ENCODE results near the gene ELAVL4. TPM values are rescaled to one million over a fixed set of nuclear protein-coding genes. Genes with fewer than 3 reads are reported as not detected.
A peak's percentile ranks its signal among the peaks of the same experiment; 100 is the strongest.
"Not testable (repeated sequence)": the region's sequence is repeated elsewhere in the genome, so short reads cannot be mapped to it uniquely, and the experiment has no call there.

ELAVL4 gene
- polyA plus RNA-seq, 1 donor = 25.1 TPM

DNA sequence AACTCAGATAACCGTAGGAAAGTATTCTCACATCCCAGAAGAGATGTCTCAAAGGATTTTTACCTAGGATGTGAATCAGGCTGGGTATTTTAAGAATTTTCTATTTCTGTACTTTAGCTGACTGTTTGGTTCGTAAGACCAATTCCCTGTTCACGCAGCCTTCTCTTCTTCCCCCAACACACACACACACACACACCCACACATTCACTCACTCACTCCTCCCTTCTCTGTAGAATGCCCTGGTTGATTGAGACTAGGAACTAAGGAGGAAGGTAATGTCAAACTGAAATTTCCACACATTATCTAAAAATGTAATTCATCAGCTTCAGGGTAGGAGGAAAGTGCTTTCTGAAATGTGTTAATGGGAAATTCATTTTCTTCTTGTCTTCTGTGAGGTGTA is 43.5 kb downstream of the ELAVL4 start:
- no peak overlapping the region for H3K27ac ChIP-seq (ENCODE audit: low read length)
- H3K27me3 ChIP-seq (ENCODE audit: control insufficient read depth, insufficient read depth, low read length) = no peaks in the 10 kb centered on the region
- no peak for DNase-seq
- no peaks in the 10 kb centered on the region for H3K9me3 ChIP-seq (ENCODE audit: control insufficient read depth, low read depth, low read length)
- no peaks in the 10 kb centered on the region for H3K4me1 ChIP-seq (ENCODE audit: control insufficient read depth, insufficient read depth, low read length)
- H3K36me3 ChIP-seq (ENCODE audit: control insufficient read depth, insufficient read depth, low read length) = no peaks in the 10 kb centered on the region
- no peak overlapping the region for H3K4me3 ChIP-seq (ENCODE audit: low read length)
- no CpG with 5 or more reads among the region's 3 CpGs for WGBS (ENCODE audit: insufficient coverage, low lambda C conversion rate)

DNA sequence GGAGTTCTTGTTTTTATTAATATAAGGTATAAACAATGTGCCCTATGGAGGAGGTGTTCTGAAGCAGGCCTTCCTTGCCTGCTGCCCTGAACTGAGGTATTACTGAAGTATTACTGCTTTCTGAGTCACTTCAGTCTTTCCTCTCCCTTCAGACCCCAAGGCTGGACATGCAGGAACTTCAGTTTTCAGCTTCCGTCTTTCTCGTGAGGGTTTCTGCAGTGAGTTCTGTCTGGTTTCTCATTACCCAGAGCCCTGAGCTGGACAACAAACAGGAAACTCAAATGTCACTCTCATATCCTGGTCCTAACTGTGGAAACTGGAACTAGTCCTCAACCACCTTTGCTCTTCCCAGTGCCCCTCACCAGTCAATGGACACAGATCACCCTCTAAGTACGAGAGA is 46.8 kb downstream of the ELAVL4 start:
- Histone ChIP-seq H3K4me1 (ENCODE audit: control insufficient read depth, insufficient read depth, low read length) (no peaks in the 10 kb centered on the region), H3K9me3 (ENCODE audit: control insufficient read depth, low read depth, low read length) (no peaks in the 10 kb centered on the region), H3K27ac (ENCODE audit: low read length) (no peak overlapping the region), H3K27me3 (ENCODE audit: control insufficient read depth, insufficient read depth, low read length) (no peaks in the 10 kb centered on the region), H3K36me3 (ENCODE audit: control insufficient read depth, insufficient read depth, low read length) (no peaks in the 10 kb centered on the region), H3K4me3 (ENCODE audit: low read length) (no peak overlapping the region)
- 100% methylated on average over 1 of the region's 3 CpGs for WGBS (ENCODE audit: insufficient coverage, low lambda C conversion rate)
- DNase-seq = no peak

DNA sequence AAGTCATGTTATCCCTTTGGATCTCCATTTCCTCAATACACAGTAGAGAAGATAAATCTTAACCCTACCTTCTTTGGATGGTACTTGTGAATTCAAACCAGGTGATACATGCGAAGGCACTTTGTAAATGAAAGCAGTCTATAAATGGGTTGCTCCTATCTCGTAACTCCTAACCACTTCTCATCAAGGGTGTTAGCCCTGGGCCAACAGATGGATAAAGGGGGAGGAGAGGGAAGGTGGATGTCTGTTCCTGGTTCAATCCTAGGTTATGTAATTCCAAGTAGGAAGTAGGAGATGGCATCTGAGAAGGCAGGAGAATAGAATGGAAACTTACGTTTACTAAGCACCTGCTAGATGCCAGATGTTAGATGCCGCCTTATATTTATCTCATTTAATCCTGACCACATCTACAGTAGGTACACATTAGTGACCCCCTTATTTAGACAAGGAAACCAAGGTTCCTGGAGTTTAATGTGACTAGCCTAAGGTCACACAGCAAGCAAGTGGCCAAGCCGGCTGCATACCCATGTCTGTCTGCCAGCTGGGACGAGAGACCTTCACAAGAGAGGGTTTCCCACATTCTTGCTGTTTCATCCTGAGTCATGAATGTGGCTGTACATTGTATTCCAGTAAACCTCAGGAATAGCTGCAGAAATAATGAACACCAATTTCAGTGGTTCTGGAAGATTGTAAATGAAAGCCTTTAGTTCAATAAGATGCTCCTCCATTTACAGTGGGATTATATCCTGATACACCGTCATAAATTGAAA is 47.7 kb downstream of the ELAVL4 start:
- H3K4me3 ChIP-seq (ENCODE audit: low read length) = no peak overlapping the region
- no peaks in the 10 kb centered on the region for H3K9me3 ChIP-seq (ENCODE audit: control insufficient read depth, low read depth, low read length)
- no peak for DNase-seq
- no peaks in the 10 kb centered on the region for H3K27me3 ChIP-seq (ENCODE audit: control insufficient read depth, insufficient read depth, low read length)
- no peaks in the 10 kb centered on the region for H3K4me1 ChIP-seq (ENCODE audit: control insufficient read depth, insufficient read depth, low read length)
- no peaks in the 10 kb centered on the region for H3K36me3 ChIP-seq (ENCODE audit: control insufficient read depth, insufficient read depth, low read length)
- H3K27ac ChIP-seq (ENCODE audit: low read length) = no peak overlapping the region
- no CpG with 5 or more reads among the region's 7 CpGs for WGBS (ENCODE audit: insufficient coverage, low lambda C conversion rate)

DNA sequence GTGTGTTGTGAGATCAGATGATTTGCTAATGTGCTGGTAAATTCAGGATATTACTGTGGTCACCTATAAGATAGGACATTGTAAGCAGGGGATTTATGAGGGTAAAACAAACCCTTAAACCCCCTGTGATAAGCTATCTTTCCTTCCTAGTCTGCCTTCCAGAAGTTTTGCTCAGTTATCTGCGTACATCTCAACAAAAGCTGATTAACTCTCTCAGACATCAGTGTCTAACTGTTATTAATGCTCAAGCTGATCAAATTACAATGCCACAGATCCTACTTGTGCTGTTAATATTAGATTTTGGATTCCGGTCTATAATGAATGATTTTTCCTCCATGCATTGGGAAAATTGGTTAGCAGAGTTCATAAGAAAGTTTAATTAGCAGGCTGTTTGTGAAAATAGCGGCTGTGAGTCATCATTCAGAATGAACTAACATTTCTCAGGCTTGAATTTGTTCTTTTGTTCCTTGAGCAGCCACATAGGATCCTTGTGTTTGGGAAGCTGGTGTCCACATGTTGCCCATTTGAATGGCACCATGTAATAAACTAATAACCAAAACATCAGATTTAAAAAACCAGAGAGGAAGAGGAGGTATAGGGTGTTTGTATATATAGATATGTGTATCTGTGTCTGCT is 48.7 kb downstream of the ELAVL4 start:
- no peaks in the 10 kb centered on the region for H3K4me1 ChIP-seq (ENCODE audit: control insufficient read depth, insufficient read depth, low read length)
- no peaks in the 10 kb centered on the region for H3K36me3 ChIP-seq (ENCODE audit: control insufficient read depth, insufficient read depth, low read length)
- no peak overlapping the region for H3K27ac ChIP-seq (ENCODE audit: low read length)
- WGBS (ENCODE audit: insufficient coverage, low lambda C conversion rate) = no CpG with 5 or more reads among the region's 3 CpGs
- no peaks in the 10 kb centered on the region for H3K27me3 ChIP-seq (ENCODE audit: control insufficient read depth, insufficient read depth, low read length)
- no peak overlapping the region for H3K4me3 ChIP-seq (ENCODE audit: low read length)
- H3K9me3 ChIP-seq (ENCODE audit: control insufficient read depth, low read depth, low read length) = no peaks in the 10 kb centered on the region
- DNase-seq = peak in 1 of 2 donors; percentile 6

DNA sequence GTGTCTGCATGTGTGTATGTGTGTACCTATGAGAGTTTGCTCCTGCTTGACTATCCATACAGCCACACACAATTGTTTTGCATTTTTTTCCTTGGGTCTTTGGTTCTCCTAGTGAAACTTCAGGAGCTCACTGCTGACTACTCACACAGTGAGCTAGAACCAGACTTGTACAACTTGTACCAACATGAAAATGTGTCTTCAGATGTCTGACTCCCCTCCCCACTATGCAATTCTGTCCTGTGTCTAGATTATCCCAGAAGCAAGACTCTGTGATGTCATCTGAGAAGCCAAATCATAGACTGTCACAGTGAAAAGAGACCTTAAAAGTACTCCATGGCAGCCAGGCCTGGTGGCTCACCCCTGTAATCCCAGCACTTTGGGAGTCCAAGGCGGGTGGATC is 49.7 kb downstream of the ELAVL4 start:
- no peaks in the 10 kb centered on the region for H3K4me1 ChIP-seq (ENCODE audit: control insufficient read depth, insufficient read depth, low read length)
- no peak overlapping the region for H3K4me3 ChIP-seq (ENCODE audit: low read length)
- WGBS (ENCODE audit: insufficient coverage, low lambda C conversion rate) = no CpG with 5 or more reads among the region's 1 CpG
- no peak for DNase-seq
- H3K36me3 ChIP-seq (ENCODE audit: control insufficient read depth, insufficient read depth, low read length) = no peaks in the 10 kb centered on the region
- H3K27ac ChIP-seq (ENCODE audit: low read length) = no peak overlapping the region
- no peaks in the 10 kb centered on the region for H3K9me3 ChIP-seq (ENCODE audit: control insufficient read depth, low read depth, low read length)
- no peaks in the 10 kb centered on the region for H3K27me3 ChIP-seq (ENCODE audit: control insufficient read depth, insufficient read depth, low read length)

DNA sequence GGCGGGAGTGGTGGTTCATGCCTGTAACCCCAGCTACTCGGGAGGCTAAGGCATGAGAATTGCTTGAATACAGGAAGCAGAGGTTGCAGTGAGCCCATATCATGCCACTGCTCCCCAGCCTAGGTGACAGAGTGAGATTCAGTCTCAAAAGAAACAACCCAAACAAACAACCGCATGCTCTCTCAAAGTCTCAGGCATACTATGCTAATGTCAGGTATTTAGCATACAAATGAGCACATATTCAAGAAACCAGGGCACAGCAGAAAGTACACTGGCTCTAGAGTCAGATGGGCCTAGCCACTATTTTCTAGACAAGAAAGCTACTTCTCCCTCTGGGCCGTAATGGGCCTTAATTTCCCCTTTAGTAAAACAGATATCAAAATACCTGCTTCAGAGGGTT is 55.0 kb downstream of the ELAVL4 start:
- no peak overlapping the region for H3K4me3 ChIP-seq (ENCODE audit: low read length)
- 71% methylated on average over 1 of the region's 4 CpGs for WGBS (ENCODE audit: insufficient coverage, low lambda C conversion rate)
- no peak overlapping the region for H3K27ac ChIP-seq (ENCODE audit: low read length)
- no peaks in the 10 kb centered on the region for H3K36me3 ChIP-seq (ENCODE audit: control insufficient read depth, insufficient read depth, low read length)
- DNase-seq = no peak
- no peaks in the 10 kb centered on the region for H3K9me3 ChIP-seq (ENCODE audit: control insufficient read depth, low read depth, low read length)
- no peaks in the 10 kb centered on the region for H3K27me3 ChIP-seq (ENCODE audit: control insufficient read depth, insufficient read depth, low read length)
- no peaks in the 10 kb centered on the region for H3K4me1 ChIP-seq (ENCODE audit: control insufficient read depth, insufficient read depth, low read length)

DNA sequence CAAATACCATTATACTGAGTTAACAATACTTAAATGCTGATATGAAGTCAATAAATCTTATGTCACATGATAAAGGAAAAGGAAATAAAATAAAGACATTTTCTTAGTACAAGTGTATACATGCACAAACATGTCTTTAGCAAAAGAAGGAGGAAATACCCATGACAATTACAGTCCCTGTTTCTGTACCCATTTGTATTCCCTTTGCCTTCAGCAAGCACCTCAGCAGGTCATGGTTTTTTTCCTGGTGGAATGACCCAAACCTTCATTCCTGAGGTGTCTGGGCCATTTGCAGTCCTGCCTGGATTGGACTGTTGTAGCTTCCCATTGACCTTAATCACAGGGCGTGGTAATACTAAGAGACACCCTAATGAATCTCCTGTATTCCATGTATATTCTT is 57.6 kb downstream of the ELAVL4 start:
- DNase-seq; H3K27me3 ChIP-seq (ENCODE audit: control insufficient read depth, insufficient read depth, low read length); H3K36me3 ChIP-seq (ENCODE audit: control insufficient read depth, insufficient read depth, low read length); H3K27ac ChIP-seq (ENCODE audit: low read length); H3K9me3 ChIP-seq (ENCODE audit: control insufficient read depth, low read depth, low read length); H3K4me1 ChIP-seq (ENCODE audit: control insufficient read depth, insufficient read depth, low read length); H3K4me3 ChIP-seq (ENCODE audit: low read length): not testable (repeated sequence)
- WGBS (ENCODE audit: insufficient coverage, low lambda C conversion rate) = no CpG with 5 or more reads among the region's 1 CpG

DNA sequence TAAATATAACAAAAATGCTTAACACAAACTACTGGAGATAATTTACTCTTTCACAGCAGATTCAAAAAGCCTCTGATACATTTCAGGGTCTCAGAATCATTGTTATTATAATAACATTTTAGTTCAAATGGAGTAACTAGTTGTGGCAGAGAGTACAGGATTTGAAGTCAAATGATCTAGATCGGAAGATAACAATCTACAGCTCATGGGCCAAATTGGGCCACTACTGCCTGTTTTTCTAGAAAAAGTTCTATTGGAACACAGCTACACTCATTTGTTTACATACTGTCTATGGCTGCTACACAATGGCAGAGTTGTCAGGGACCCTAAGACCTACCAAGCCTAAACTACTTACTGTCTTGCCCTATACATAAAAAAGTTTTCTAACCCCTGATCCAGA is 63.6 kb downstream of the ELAVL4 start:
- 67% methylated on average over 1 of the region's 1 CpG for WGBS (ENCODE audit: insufficient coverage, low lambda C conversion rate)
- DNase-seq = no peak
- Histone ChIP-seq H3K4me1 (ENCODE audit: control insufficient read depth, insufficient read depth, low read length) (no peaks in the 10 kb centered on the region), H3K9me3 (ENCODE audit: control insufficient read depth, low read depth, low read length) (no peaks in the 10 kb centered on the region), H3K4me3 (ENCODE audit: low read length) (no peak overlapping the region), H3K36me3 (ENCODE audit: control insufficient read depth, insufficient read depth, low read length) (no peaks in the 10 kb centered on the region), H3K27ac (ENCODE audit: low read length) (no peak overlapping the region), H3K27me3 (ENCODE audit: control insufficient read depth, insufficient read depth, low read length) (no peaks in the 10 kb centered on the region)

DNA sequence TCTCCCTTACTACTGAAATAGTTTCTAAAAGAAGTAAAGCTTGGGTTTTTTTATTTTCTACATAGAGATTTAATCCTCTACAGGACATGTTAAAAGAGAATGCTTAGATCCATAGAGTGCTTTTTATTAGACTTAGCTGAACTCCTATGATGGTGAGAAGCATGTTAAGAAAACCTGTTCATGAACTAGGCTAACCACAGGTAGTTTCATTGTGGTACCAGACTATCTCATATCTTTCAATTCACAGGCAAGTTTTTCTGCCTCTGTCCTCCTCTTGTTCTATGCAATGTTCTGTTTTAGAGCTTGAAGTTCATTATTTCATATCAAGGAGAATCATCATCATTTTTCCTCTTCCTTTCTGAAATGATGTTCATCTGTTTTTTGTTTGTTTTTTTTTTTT is 65.4 kb downstream of the ELAVL4 start:
- no peaks in the 10 kb centered on the region for H3K9me3 ChIP-seq (ENCODE audit: control insufficient read depth, low read depth, low read length)

DNA sequence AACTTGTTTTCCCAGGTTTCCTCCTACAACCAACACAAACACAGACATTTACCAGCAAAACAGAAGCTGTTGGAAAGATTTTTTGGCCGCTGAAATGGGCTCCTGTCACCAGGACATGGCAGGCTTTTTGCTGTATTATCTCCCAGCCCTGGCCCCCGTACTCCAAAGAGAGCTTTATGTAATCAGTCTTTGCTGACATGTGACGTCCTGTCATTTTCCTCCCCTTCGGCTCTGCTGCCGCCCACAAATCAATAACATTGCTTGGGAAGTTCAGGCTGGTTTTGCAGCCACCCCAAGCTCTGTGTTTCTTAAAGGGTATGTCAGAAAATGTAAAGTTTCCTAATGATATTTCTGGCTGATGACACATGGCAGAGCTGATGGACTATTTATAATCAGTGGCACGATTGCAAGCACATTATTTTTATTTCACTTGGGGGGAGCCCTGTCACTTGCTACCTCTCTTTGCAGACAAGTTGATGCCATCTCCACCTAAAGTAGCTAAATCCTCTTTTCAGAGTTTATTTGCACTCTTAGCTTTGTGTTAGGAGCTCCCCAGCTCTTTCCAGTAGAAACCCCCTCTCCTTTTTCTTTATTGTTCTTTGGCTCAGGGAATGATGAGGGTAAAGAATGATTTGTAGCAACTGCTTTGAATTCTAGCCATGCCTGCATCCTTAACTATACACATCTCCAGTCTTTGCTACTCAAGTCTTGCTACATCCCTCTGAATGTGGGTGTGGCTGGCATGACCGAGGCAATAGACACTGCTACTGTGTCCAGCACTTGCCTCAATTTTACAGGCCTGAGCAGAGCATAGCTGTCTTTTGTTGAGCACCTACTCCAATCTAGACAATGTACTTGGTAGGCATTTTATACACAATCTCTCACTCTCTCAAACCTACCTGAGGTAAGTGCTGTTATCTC is 67.3 kb downstream of the ELAVL4 start:
- Histone ChIP-seq H3K4me1 (ENCODE audit: control insufficient read depth, insufficient read depth, low read length) (no peaks in the 10 kb centered on the region), H3K9me3 (ENCODE audit: control insufficient read depth, low read depth, low read length) (no peaks in the 10 kb centered on the region), H3K27ac (ENCODE audit: low read length) (no peak overlapping the region), H3K36me3 (ENCODE audit: control insufficient read depth, insufficient read depth, low read length) (no peaks in the 10 kb centered on the region), H3K4me3 (ENCODE audit: low read length) (no peak overlapping the region), H3K27me3 (ENCODE audit: control insufficient read depth, insufficient read depth, low read length) (no peaks in the 10 kb centered on the region)
- no peak for DNase-seq
- 60% methylated on average over 1 of the region's 7 CpGs for WGBS (ENCODE audit: insufficient coverage, low lambda C conversion rate)

More for the DNA sequence above, 65.4 kb downstream of the ELAVL4 start:
- Histone ChIP-seq H3K27ac (ENCODE audit: low read length) (no peak overlapping the region), H3K27me3 (ENCODE audit: control insufficient read depth, insufficient read depth, low read length) (no peaks in the 10 kb centered on the region), H3K36me3 (ENCODE audit: control insufficient read depth, insufficient read depth, low read length) (no peaks in the 10 kb centered on the region), H3K4me1 (ENCODE audit: control insufficient read depth, insufficient read depth, low read length) (no peaks in the 10 kb centered on the region), H3K4me3 (ENCODE audit: low read length) (no peak overlapping the region)
- no peak for DNase-seq

Measured in large intestine (tissue), 3 donors.